DMS153 (cell line): ENCODE results near the gene EZH2.
A peak's percentile ranks its signal among the peaks of the same experiment; 100 is the strongest.

Source experiments
- DNase-seq: peaks from one replicate; lab custom pipeline; 2025; lab: John Stamatoyannopoulos, UW

EZH2 gene

GRCh38 chr7:148804343-148805235 is 79.5 kb downstream of the EZH2 start:
- DNase-seq = no peak

DNA sequence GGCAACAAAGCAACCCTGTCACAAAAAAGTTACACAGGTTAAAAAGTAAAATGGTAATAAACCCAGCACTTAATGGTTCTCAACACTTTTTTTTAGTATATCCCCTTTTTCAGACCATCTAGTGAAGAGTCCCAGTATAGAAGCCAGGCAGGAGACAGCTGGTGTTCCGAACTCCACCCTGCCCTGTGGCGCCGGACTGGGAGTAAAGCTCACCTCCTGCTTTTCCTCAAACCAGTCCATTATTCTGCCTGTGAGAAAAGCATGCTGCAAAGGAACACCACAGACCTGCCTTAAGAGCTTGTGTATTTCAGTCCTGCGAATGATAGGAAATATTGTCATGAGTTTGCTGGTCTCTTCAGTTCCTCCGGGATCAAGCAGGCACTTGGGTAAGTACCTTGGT is 81.0 kb downstream of the EZH2 start:
- no peak for DNase-seq

DNA sequence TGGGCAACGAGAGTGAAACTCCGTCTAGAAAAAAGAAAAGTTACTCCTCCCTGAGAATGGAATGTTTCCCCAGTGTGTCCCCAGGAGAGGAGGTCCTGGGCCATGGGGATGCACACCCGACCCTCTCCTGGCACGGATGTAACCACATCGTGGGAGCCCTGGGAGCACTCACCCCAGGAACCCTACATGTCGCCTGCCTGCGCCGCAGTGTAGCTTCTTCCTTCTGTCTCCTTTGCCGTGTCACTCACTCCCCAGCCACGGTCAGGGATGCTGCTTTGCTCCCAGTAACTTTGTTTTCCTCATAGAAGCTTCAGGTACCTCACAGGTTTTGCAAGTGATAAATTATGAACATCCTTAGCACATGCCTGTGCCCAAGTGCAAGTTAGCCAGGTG is 82.0 kb downstream of the EZH2 start:
- DNase-seq = no peak

GRCh38 chr7:148800677-148801076 is 83.4 kb downstream of the EZH2 start:
- no peak for DNase-seq

GRCh38 chr7:148799893-148800555 is 84.1 kb downstream of the EZH2 start:
- DNase-seq = no peak

DNA sequence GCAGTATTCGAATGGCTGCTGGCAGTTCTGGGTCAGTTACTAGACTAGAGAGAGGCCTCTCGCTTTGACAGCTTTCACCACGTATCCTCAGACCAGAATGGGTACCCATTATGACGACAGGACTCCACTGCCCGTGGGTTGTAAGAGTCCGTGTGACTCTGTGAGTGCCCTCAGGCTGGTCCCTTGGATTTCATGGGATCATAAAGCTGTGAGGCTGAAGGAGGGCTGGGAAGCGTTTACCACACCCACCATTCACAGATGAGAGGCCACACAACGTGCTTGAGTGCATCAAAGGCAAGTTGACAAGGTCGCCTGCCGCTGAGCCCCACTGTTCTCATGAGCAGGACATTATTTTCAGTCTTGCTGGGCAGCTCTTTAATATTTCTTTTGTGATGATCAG is 87.2 kb downstream of the EZH2 start:
- no peak for DNase-seq

DNA sequence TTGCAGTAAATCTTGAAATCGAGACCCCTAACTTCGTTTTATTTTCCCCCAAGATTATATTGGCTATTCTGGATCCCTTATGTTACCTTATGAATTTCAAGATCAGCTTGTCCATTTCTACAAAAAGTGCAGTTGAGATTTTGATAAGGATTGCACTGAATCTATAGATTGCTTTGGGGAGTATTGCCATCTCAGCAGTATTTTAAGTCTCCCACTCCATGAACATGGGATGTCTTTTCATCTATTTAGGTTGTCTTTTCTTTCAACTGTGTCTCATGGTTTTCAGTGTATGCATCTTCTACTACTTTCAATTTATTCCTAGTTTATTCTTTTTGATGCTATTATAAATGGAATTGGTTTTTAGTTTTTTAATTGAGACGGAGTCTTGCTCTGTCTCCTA is 89.6 kb downstream of the EZH2 start:
- DNase-seq = no peak

DNA sequence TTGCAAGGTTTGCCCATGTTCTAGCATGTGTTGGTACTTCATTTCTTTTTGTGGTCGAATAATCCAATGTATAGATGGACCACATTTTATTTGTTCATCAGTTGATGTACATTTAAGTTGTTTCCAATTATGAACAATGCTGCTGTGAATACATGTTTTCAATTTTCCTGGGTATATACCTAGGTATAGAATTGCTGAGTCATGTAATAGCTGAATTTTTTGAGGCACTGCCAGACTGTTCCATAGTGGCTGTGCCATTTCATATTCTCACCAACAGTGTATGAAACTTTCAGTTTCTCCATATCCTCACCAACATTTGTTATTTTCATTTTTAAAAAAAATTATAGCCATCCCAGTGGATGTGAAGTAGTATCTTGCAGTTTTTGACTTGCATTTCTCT is 90.5 kb downstream of the EZH2 start:
- DNase-seq = no peak

DNA sequence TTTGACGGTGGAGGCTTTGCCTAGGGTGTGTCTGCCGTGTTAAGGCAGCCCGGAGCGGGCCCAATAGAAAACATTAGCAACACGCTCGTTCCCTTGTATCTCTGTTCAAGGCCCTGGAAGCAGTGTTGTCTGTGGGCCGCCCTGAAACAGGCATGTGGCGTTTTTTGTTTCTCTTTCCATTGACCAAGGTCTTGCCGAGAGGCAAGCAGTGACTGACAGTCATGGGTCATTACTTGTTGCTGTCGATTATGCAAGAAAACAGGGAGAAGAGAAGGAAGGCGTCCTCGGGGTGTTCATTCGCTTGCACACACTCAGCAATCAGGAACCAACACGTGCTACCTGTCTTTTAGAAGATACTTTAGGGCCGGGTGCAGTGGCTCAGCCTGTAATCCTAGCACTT is 92.5 kb downstream of the EZH2 start:
- no peak for DNase-seq

DNA sequence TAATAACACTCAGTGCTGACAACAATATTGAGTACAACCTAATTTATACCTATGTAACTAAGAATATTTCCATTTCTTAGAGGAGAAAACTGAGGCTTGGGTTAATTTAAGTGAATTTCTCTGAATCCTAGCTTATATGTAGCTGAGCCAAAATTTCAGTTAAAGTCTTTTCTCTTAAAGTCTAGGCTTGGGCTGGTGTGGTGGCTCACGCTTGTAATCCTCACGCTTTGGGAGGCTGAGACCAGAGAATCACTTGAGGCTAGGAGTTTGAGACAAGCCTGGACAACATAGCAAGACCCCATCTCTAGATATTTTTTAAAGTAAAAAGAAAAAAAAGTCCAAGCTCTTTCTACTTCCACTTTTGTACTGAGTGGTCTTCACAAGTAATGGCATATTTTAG is 93.2 kb downstream of the EZH2 start:
- no peak for DNase-seq

DNA sequence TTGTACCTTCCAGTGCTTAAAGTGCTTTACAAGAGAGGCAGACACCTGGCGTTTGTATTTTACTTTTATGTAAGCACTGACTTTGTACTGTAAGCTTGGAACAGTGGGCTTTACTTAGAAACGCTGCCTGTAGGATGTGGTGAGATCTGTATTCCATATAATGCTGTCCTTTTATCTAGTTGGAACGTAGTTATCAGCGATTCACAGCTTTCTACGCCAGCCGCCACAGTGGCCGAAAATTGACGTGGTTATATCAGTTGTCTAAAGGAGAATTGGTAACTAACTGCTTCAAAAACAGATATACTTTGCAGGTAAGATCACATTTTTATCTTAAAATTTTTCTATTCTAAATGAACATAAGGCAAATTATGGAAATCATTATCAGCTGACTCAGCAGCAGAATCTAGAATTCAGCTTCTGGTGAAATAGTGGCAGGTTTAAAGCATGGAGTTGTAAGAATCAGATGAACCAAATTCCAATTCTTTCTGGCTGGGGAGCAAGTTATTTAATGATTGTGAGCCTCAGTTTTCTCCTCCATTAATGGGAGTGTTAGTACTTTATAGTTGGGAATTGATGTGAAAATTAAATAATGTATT is 93.9 kb downstream of the EZH2 start:
- no peak for DNase-seq

DNA sequence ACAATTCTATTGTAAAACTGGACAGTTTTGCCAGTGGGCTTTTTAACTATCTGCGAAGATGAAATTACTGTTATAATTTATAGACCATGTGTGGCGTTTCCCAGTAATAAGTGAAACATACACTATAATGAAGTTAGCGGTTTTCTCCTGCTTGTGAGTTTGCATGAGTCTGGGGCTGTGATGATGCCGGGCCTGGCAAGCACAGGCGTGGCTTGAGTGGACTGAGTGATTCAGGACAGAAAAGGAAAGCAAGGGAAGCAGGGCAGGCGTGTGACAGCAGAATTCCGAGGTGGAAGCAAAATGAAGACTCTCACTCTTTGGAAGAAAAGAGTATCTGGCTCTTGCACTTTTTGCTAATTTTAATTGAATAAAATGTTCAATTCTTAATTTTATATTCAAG is 94.9 kb downstream of the EZH2 start:
- no peak for DNase-seq

DNA sequence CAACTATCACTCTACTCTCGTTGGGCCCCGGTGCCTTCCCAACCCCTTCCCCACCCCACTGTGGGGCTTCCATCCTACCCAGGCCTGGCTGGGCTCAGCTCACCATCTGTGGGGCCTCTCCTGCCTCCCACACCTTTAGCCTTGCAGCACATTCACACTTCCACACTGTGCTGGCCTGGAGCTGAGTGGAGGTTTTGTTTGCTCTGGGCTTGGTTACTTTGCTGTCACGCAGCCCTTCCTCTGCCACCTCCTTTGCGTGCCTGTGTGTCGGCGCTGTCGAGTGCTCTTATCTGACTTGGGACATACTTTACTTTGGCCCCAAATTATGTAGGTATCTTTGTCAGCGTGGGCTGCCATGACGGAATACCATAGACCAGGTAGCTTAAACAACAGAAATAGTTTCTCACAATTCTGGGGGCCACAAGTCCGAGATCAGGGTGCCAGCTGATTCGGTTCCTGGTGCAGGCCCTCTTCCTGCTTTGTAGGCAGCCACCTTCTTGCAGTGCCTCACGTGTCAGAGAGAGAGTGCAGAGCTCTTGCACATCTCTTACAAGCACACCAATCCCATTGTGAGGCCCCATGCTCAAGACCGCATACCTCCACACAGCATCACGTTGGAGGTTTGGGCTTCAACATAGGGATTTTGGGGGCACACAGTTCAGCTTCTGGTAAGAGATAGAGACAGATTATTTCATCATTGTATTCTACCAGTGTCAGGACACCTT is 96.4 kb downstream of the EZH2 start:
- no peak for DNase-seq

GRCh38 chr7:148783801-148784527 is 100.1 kb downstream of the EZH2 start:
- DNase-seq = no peak

DNA sequence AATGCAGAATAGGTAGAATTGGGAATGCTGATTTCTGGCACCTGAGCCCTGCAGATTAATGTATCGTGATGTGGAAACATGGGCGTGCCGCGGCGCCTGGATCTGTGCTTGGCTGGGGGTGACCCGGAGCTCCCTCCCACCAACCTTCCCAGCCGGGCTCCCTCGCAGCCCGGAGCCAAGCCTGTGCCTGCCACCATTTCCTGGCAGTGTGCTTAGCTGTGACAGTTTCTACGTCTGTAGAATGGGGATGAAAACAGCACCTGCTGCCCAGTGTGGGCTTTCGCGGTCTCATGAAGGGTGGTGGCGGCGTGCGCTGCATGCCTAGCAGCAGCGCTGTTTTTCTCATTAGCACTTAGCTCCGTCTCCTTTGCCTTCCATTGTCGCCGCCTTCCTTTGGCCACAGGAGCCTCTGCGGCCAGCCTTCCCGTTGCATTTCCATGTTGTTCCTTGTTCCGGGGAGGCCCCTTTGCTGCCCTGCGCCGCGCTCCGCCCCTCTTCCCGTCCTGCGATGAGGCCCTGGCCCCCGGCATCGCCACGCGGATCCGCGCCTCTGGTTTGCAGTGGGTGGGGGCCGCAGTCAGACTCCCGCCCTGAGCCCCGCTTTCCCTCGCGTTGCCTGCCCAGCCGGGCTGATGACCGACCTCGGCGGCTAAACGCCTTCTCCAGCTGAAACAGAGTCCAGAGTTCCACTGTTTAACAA is 101.2 kb downstream of the EZH2 start:
- no peak for DNase-seq

- DNase-seq = no peak
These were observed 109.6 kb downstream of the EZH2 start for GRCh38 chr7:148774471-148774870.

- DNase-seq = peak; percentile 53
These were observed 110.8 kb downstream of the EZH2 start for GRCh38 chr7:148773334-148773733.

DNA sequence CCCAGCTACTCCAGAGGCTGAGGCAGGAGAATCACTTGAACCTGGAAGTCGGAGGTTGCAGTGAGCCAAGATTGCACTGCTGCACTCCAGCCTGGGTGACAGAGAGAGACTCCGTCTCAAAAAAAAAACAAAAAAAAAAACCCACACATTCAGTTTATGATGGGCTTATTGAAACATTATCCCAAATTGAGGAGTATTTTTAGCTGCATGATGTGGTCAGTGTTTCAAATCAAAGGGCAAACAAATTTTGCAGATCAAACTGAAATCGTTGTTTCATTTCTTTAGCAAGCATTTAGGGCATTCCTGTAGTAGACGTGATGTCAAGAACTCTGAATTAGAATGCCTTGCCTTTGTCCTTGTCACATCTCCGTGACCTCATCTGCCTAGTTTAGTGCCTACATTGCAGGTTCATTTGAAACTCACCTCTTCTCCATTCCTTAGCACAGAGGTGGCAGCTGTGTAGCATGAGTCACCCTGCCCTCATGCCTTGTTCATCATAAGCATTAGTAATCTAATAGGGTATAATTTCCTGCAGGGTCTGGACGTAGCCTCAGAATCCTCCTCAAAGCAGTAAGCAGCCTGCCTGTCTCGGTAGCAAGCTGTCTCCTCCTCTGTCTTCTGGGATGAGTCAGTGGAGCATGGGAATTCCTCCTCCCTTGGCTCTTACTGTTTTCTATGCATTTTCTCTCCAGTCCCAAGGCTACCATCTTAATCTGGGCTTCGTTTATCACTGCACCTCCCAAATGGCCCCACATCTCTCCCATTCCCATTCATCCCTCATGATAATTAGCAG is 111.6 kb downstream of the EZH2 start:
- no peak for DNase-seq

GRCh38 chr7:148770004-148770403 is 114.1 kb downstream of the EZH2 start:
- DNase-seq = no peak

DNA sequence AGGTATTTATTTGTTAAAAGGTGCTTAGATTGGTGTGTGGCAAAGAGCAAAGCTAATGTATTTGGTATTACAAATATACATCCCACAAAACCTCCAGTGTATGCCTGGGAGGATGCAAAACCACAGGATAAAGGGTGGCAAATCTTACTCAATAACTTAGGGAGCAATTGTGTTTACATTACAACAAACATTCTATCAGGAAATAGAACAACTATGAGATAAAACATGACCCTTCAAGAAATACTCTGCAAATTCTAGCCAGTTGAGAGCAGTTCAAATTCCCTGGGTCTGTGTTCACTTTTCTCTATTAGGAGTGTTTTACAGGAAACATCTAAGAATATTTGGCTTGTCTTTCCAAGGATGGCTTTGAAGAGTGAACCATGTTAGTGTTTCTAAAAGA is 120.5 kb downstream of the EZH2 start:
- no peak for DNase-seq
